Duodenal mucosa (tissue), 2 donors: ENCODE measurements around the gene ZC3H18.

Experiments
- H3K27ac ChIP-seq: one replicate; pipeline ENCODE4 v1.7.0; 2013; ENCODE audit warnings: low read depth, low read length
- H3K27me3 ChIP-seq, 2 donors: one replicate each; pipeline ENCODE4 v1.7.0; 2013; ENCODE audit warnings: low read length in 2 of 2, control low read depth in 1 of 2; ENCODE audit not compliant: insufficient read depth in 2 of 2, control insufficient read depth in 1 of 2
- H3K36me3 ChIP-seq, 2 donors: one replicate each; pipeline ENCODE4 v1.7.0; 2013; ENCODE audit warnings: low read length in 2 of 2, control low read depth in 1 of 2; ENCODE audit not compliant: insufficient read depth in 2 of 2, control insufficient read depth in 1 of 2
- H3K4me1 ChIP-seq, 2 donors: one replicate each; pipeline ENCODE4 v1.7.0; 2013; ENCODE audit warnings: low read length in 2 of 2, control low read depth in 1 of 2; ENCODE audit not compliant: insufficient read depth in 2 of 2, control insufficient read depth in 1 of 2
- H3K4me3 ChIP-seq, 2 donors: one replicate each; pipeline ENCODE4 v1.7.0; 2013; ENCODE audit warnings: low read length in 2 of 2, low read depth in 1 of 2
- H3K9ac ChIP-seq, 2 donors: one replicate each; pipeline ENCODE4 v1.7.0; 2013; ENCODE audit warnings: low read length in 2 of 2, low read depth in 1 of 2
- H3K9me3 ChIP-seq, 2 donors: one replicate each; pipeline ENCODE4 v1.7.0; 2013; ENCODE audit warnings: low read length in 2 of 2, control low read depth in 1 of 2; ENCODE audit not compliant: control insufficient read depth in 1 of 2

Gene ZC3H18

DNA sequence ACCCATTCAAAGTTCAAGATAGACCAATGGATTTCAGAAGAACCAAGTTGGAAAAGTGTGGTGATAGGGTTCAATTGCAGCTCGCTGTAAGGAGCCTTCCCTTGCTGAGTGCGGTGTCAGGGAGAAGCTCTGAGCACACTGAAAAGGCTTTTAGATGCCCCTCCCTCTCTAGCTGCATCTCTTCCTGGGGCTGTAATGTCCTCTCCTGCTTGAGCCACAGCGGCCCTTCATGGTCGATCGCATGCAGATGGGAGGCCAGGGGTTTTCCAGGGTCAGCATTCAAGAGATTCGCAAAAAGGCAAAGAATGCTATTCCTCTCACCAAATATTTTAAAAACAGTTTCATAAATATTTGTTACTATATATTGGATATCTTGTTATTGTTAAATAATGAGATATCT, 23.7 kb downstream of the ZC3H18 start:
- no peak overlapping the region for H3K4me3 ChIP-seq
- no peaks in the 10 kb centered on the region for H3K27me3 ChIP-seq
- H3K4me1 ChIP-seq: no peaks in the 10 kb centered on the region
- H3K27ac ChIP-seq: no peak overlapping the region
- H3K36me3 ChIP-seq: peaks cover 14 to 43% of the 10 kb centered on the region in 2 donors
- H3K9ac ChIP-seq: no peak overlapping the region
- no peaks in the 10 kb centered on the region for H3K9me3 ChIP-seq

DNA sequence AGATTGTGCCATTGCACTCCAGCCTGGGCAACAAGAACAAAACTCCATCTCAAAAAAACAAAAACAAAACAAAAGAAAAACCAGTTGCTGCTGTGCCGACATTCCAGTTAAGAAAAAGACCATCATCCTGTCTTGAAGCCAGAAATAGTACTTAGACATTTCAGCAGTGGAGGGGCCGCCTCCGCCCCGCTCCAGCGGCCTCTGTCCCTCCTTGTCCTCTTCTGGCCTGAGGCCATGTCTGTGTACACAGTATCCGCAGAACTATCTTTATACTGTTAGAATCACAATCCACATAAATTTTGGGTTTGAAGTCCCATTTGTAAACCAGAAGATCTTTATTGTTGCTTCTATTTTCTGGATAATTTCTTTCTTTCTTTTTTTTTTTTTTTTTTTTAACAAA, 24.9 kb downstream of the ZC3H18 start:
- no peak overlapping the region for H3K9ac ChIP-seq
- no peaks in the 10 kb centered on the region for H3K9me3 ChIP-seq
- H3K27ac ChIP-seq: no peak overlapping the region
- peaks cover 0 to 4% of the 10 kb centered on the region in 2 donors for H3K4me1 ChIP-seq
- no peaks in the 10 kb centered on the region for H3K27me3 ChIP-seq
- H3K36me3 ChIP-seq: peaks cover 17 to 43% of the 10 kb centered on the region in 2 donors
- H3K4me3 ChIP-seq: no peak overlapping the region

GRCh38 chr16:88595921-88596320, 25.7 kb downstream of the ZC3H18 start:
- H3K4me3 ChIP-seq: no peak overlapping the region
- no peaks in the 10 kb centered on the region for H3K27me3 ChIP-seq
- no peaks in the 10 kb centered on the region for H3K9me3 ChIP-seq
- H3K36me3 ChIP-seq: peaks cover 19 to 48% of the 10 kb centered on the region in 2 donors
- H3K27ac ChIP-seq: no peak overlapping the region
- H3K9ac ChIP-seq: no peak overlapping the region
- peaks cover 0 to 5% of the 10 kb centered on the region in 2 donors for H3K4me1 ChIP-seq

DNA sequence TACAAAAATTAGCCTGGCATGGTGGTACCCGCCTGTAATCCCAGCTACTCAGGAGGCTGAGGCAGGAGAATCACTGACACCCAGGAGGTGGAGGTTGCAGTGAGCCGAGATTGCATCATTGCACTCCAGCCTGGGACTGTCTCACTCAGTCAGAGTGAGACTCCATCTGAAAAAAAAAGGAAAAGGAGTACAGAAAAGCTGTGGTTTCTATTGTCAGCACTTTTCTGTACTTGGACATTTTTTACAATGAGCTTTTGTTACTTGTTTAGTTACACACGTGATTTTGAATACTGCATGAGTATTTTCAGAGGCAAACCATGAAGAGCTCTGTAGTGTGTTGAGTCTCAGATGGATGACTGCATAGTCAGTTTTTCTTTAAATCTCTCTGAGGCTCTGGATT, 26.3 kb downstream of the ZC3H18 start:
- Histone ChIP-seq H3K9me3 (no peaks in the 10 kb centered on the region), H3K27ac (no peak overlapping the region), H3K9ac (no peak overlapping the region), H3K36me3 (peaks cover 24 to 53% of the 10 kb centered on the region in 2 donors), H3K27me3 (no peaks in the 10 kb centered on the region), H3K4me3 (no peak overlapping the region), H3K4me1 (peaks cover 0 to 5% of the 10 kb centered on the region in 2 donors)

GRCh38 chr16:88597856-88598491, 27.8 kb downstream of the ZC3H18 start:
- H3K27me3 ChIP-seq: no peaks in the 10 kb centered on the region
- H3K9ac ChIP-seq: no peak overlapping the region
- no peak overlapping the region for H3K27ac ChIP-seq
- peaks cover 0 to 5% of the 10 kb centered on the region in 2 donors for H3K4me1 ChIP-seq
- peaks cover 27 to 58% of the 10 kb centered on the region in 2 donors for H3K36me3 ChIP-seq
- H3K4me3 ChIP-seq: no peak overlapping the region
- no peaks in the 10 kb centered on the region for H3K9me3 ChIP-seq

GRCh38 chr16:88599092-88599733, 29.0 kb downstream of the ZC3H18 start:
- Histone ChIP-seq H3K36me3 (peaks cover 25 to 52% of the 10 kb centered on the region in 2 donors), H3K27me3 (no peaks in the 10 kb centered on the region), H3K9ac (no peak overlapping the region), H3K27ac (no peak overlapping the region), H3K4me3 (no peak overlapping the region), H3K9me3 (no peaks in the 10 kb centered on the region), H3K4me1 (peaks cover 0 to 5% of the 10 kb centered on the region in 2 donors)

DNA sequence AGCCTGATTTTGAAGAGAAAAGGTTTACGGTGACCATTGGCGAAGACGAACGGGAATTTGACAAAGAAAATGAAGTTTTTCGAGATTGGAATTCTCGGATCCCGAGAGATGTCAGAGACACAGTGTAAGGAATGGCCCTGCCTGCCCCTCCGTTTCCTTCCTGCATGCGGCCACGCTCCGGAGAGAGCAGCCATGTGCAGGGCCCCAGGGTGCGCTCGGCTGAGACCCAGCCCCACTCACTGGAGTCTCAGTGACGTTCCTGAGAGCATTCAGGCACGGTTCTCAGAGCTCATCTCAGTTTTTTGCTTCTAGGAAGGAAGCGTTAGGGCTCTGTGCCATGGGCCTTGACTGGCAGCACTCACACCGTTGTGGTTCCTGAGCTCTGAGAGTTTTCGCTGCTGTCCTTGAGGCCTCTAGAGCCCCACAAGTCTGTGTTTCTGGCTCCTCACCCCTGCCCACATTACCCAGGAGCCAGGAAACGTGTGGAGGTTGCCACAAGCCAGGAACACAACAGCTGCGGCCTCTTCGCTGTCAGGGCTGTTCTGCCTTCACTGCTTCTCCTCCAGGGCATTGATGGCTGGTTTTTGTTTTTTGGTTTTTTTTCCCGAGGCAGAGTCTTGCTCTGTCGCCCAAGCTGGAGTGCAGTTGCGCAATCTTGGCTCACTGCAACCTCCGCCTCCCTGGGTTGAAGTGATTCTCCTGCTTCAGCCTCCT, 29.8 kb downstream of the ZC3H18 start:
- H3K27ac ChIP-seq: no peak overlapping the region
- no peaks in the 10 kb centered on the region for H3K27me3 ChIP-seq
- H3K4me1 ChIP-seq: peaks cover 0 to 5% of the 10 kb centered on the region in 2 donors
- no peak overlapping the region for H3K9ac ChIP-seq
- H3K36me3 ChIP-seq: peaks cover 25 to 57% of the 10 kb centered on the region in 2 donors
- H3K4me3 ChIP-seq: no peak overlapping the region
- no peaks in the 10 kb centered on the region for H3K9me3 ChIP-seq

DNA sequence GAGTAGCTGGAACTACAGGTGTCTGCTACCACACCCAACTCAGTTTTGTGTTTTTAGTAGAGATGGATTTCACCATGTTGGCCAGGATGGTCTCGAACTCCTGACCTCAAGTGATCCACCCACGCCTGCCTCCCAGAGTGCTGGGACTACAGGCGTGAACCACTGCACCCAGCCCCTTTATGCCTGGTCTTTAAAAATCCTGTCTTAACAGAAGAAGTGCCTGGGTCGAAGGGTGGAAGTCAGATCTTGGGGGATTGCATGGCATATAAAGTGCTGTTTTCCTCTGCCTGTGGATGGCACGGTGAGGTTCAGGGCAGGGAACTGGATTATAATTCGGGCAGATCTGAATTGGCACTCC, 30.3 kb downstream of the ZC3H18 start:
- Histone ChIP-seq H3K36me3 (peaks cover 28 to 63% of the 10 kb centered on the region in 2 donors), H3K27ac (no peak overlapping the region), H3K4me1 (peaks cover 0 to 5% of the 10 kb centered on the region in 2 donors), H3K27me3 (no peaks in the 10 kb centered on the region), H3K4me3 (no peak overlapping the region), H3K9ac (no peak overlapping the region), H3K9me3 (no peaks in the 10 kb centered on the region)

GRCh38 chr16:88601313-88602036, 31.3 kb downstream of the ZC3H18 start:
- no peaks in the 10 kb centered on the region for H3K9me3 ChIP-seq
- H3K27me3 ChIP-seq: no peaks in the 10 kb centered on the region
- H3K4me3 ChIP-seq: no peak overlapping the region
- peaks cover 0 to 5% of the 10 kb centered on the region in 2 donors for H3K4me1 ChIP-seq
- no peak overlapping the region for H3K27ac ChIP-seq
- H3K36me3 ChIP-seq: peaks cover 37 to 72% of the 10 kb centered on the region in 2 donors
- H3K9ac ChIP-seq: no peak overlapping the region

GRCh38 chr16:88602091-88602490, 31.9 kb downstream of the ZC3H18 start:
- Histone ChIP-seq H3K4me3 (no peak overlapping the region), H3K36me3 (peaks cover 42 to 79% of the 10 kb centered on the region in 2 donors), H3K27me3 (no peaks in the 10 kb centered on the region), H3K27ac (no peak overlapping the region), H3K9ac (no peak overlapping the region), H3K9me3 (no peaks in the 10 kb centered on the region), H3K4me1 (peaks cover 0 to 5% of the 10 kb centered on the region in 2 donors)
